Activated naive CD4-positive, alpha-beta T cell treated with anti-CD3 and anti-CD28 coated beads, Interleukin-2, amount 50 U/mL, for 72 hours (primary cell): ENCODE data around the gene WDR26. TPM values are rescaled to one million over a fixed set of nuclear protein-coding genes. Genes with fewer than 3 reads are reported as not detected.
A peak's percentile ranks its signal among the peaks of the same experiment; 100 is the strongest.
"Not testable (repeated sequence)": the region's sequence is repeated elsewhere in the genome, so short reads cannot be mapped to it uniquely, and the experiment has no call there.

ENCODE experiments used
- ATAC-seq, 2 donors: fragments of 150-1000 bp; cut with Tn5 transposase; 2 replicates each; pipeline ENCODE4 v1.10.0; 2021; ENCODE audit warnings: mild to moderate bottlenecking in 2 of 2, moderate library complexity in 2 of 2
- DNase-seq, 2 donors: peaks; one replicate each; pipeline ENCODE4 v3.0.0; 2021 to 2022; ENCODE audit warnings: low spot score in 2 of 2
- H3K27ac Mint-ChIP-seq, 2 donors: one replicate each; pipeline ENCODE4 v1.8.0; 2022; ENCODE audit warnings: mild to moderate bottlenecking in 2 of 2, mixed read lengths in 2 of 2
- H3K36me3 Mint-ChIP-seq, 2 donors: one replicate each; pipeline ENCODE4 v1.8.0; 2022; ENCODE audit warnings: mixed read lengths in 2 of 2
- H3K9me3 Mint-ChIP-seq, 2 donors: one replicate each; pipeline ENCODE4 v1.8.0; 2022; ENCODE audit warnings: mixed read lengths in 2 of 2
- total RNA-seq, 2 donors: library from RNA; stranded (reverse); gene quantifications; one replicate each; pipeline ENCODE4 v1.2.3, GENCODE V29; 2022

Gene WDR26
- total RNA-seq = 10 to 100 TPM; 74.3 to 86.3 TPM

GRCh38 chr1:224434691-224435317 is at the start of gene WDR26:
WDR26 (minus strand) TSS chr1:224434797.
- peak within 1 kb of the TSS; percentile 94 to 98 for H3K27ac Mint-ChIP-seq
- peak; percentile 92 to 95 for ATAC-seq
- no peaks in the 10 kb centered on the region for H3K9me3 Mint-ChIP-seq
- DNase-seq = peak; percentile 75 to 91
- H3K36me3 Mint-ChIP-seq = peaks cover 12 to 16% of the 10 kb centered on the region in 2 donors

DNA sequence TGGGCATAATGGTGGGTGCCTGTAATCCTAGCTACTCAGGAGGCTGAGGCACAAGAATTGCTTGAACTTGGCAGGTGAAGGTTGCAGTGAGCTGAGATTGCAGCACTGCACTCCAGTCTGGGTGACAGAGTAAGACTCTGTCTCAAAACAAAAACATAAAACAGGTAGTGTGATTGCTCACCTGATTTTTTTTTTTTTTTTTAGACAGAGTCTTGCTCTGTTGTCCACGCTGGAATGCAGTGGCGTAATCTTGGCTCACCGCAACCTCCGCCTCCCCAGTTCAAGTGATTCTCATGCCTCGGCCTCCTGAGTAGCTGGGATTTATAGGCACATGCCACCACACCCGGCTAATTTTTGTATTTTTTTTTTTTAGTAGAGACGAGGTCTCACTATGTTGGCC is 48.6 kb upstream of the WDR26 start:
- H3K36me3 Mint-ChIP-seq = peaks cover 6 to 19% of the 10 kb centered on the region in 2 donors
- not testable (repeated sequence) for H3K27ac Mint-ChIP-seq, DNase-seq, ATAC-seq
- peaks cover 4 to 15% of the 10 kb centered on the region in 2 donors for H3K9me3 Mint-ChIP-seq

DNA sequence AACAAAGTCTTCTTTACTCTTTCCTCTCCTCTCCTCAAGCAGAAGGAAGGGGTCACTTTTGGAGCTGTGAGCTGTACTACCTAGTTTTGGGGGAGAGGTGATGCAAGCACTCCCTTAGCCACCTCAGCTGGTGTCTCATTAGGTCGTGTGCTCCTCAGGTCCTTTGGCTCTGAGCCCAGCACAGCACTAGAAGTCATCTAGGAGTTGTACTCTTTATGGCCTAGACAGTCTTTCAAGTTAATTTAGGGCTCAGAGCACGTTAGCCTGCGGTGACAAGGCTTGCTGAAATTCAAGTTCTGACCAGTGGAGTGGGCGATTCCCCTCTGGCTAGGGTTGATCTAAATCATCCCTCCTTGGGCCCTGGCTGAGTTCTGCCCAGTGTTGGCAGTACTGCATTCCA is 48.0 kb upstream of the WDR26 start:
- Mint-ChIP-seq H3K27ac (no peak overlapping the region), H3K9me3 (peaks cover 4 to 18% of the 10 kb centered on the region in 2 donors), H3K36me3 (peaks cover 6 to 19% of the 10 kb centered on the region in 2 donors)
- no peak for DNase-seq
- no peak for ATAC-seq

- no peak overlapping the region for H3K27ac Mint-ChIP-seq
- H3K9me3 Mint-ChIP-seq = peaks cover 4 to 18% of the 10 kb centered on the region in 2 donors
- DNase-seq (no peak), ATAC-seq (no peak)
- H3K36me3 Mint-ChIP-seq = peaks cover 6 to 19% of the 10 kb centered on the region in 2 donors
Measured at GRCh38 chr1:224481601-224482000, 47.0 kb upstream of the WDR26 start.

DNA sequence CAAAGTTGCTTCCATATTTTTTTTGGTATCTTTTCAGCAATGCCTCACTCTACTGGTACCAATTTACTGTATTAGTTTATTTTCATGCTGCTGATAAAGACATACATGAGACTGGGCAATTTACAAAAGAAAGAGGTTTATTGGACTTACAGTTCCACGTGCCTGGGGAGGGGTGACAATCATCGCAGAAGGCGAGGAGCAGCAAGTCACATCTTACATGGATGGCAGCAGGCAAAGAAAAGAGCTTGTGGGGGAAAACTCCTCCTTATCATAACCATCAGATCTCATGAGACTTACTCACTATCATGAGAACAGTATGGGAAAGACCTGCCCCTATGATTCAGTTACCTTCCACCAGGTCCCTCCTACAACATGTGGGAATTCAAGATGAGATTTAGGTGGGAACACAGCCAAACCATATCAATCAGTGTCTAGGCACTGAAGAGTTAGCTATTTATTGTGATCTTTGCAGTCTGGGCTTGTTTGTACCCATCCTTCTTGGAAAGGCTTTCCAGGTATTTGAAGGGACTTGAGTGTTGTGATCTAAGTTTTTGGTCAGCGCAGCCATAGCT is 46.4 kb upstream of the WDR26 start:
- not testable (repeated sequence) for H3K27ac Mint-ChIP-seq, DNase-seq, ATAC-seq
- Mint-ChIP-seq H3K36me3 (peaks cover 6 to 19% of the 10 kb centered on the region in 2 donors), H3K9me3 (peaks cover 4 to 18% of the 10 kb centered on the region in 2 donors)

- peaks cover 4 to 18% of the 10 kb centered on the region in 2 donors for H3K9me3 Mint-ChIP-seq
- DNase-seq, ATAC-seq: not testable (repeated sequence)
Measured at GRCh38 chr1:224480200-224480599, 45.6 kb upstream of the WDR26 start.

DNA sequence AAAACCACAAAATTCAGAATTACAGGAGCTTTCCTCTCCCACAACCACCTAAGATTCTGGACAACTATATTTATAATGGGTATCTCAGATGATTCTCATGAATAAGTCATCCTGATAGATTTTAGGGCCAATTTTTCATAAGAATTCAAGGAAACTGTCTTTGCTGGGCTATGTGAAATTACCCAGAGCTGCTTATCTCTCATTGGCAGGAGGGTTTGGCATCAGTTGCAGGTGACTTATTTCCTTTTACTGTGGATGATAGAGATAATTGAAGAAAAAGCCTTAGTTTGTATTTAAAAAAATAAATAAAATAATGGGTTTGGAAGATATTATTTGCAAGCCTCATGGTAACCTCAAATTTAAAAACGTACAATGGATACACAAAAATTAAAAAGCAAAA is 38.2 kb upstream of the WDR26 start:
- DNase-seq = no peak
- no peak for ATAC-seq
- Mint-ChIP-seq H3K9me3 (peaks cover 4% of the 10 kb centered on the region in 2 donors), H3K27ac (no peak overlapping the region), H3K36me3 (peaks cover 0 to 5% of the 10 kb centered on the region in 2 donors)

More at GRCh38 chr1:224480200-224480599, 45.6 kb upstream of the WDR26 start:
- not testable (repeated sequence) for H3K27ac Mint-ChIP-seq
- H3K36me3 Mint-ChIP-seq = peaks cover 6 to 19% of the 10 kb centered on the region in 2 donors

DNA sequence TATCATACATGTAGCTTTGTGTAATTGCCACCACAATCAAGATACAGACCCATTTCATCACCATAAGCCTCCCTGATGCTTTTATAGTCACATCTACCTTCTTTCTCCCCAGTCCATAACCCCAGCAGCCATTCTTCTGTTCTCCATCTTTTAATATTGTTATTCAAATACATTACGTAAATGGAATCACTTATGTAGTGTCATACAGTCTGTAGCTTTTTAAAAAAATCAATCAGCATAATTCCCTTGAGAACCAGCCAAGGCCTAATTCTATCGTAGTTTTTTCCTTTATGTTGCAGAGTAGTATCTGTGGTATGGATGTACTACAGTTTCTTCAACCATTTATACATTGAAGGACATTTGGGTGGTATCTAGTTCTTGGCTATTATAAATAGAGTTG is 31.6 kb upstream of the WDR26 start:
- DNase-seq (no peak), ATAC-seq (no peak)
- Mint-ChIP-seq H3K27ac (no peak overlapping the region), H3K9me3 (no peaks in the 10 kb centered on the region), H3K36me3 (no peaks in the 10 kb centered on the region)

GRCh38 chr1:224459966-224460365 is 25.4 kb upstream of the WDR26 start:
- Mint-ChIP-seq H3K27ac (no peak overlapping the region), H3K9me3 (no peaks in the 10 kb centered on the region), H3K36me3 (no peaks in the 10 kb centered on the region)
- ATAC-seq (no peak), DNase-seq (no peak)

DNA sequence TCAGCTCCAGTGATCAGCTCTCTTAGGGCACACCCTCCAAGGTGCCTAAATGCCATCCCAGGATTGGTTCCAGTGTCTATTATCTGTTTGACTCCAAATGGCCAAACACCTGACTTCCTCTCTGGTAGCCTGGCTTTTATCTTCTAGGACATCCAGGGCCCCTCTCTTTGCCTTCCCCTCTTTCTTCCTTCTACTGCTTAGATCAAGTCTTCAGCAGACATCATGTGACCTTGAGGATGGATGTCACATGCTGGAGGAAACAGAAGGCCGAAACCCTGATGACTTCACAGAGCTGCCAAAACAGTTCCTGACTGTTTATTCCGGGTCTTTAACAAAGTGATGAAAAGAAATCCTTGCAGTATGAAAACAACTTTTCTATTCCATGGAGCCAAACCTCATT is 24.4 kb upstream of the WDR26 start:
- DNase-seq (no peak), ATAC-seq (no peak)
- Mint-ChIP-seq H3K36me3 (no peaks in the 10 kb centered on the region), H3K27ac (no peak overlapping the region), H3K9me3 (no peaks in the 10 kb centered on the region)

GRCh38 chr1:224458296-224458695 is 23.7 kb upstream of the WDR26 start:
- ATAC-seq (no peak), DNase-seq (no peak)
- Mint-ChIP-seq H3K36me3 (no peaks in the 10 kb centered on the region), H3K27ac (no peak overlapping the region), H3K9me3 (no peaks in the 10 kb centered on the region)

- DNase-seq (no peak), ATAC-seq (no peak)
- no peaks in the 10 kb centered on the region for H3K9me3 Mint-ChIP-seq
- no peaks in the 10 kb centered on the region for H3K36me3 Mint-ChIP-seq
- peak overlapping the region; percentile 73 to 92 for H3K27ac Mint-ChIP-seq
Measured at GRCh38 chr1:224457782-224458144, 23.2 kb upstream of the WDR26 start.

DNA sequence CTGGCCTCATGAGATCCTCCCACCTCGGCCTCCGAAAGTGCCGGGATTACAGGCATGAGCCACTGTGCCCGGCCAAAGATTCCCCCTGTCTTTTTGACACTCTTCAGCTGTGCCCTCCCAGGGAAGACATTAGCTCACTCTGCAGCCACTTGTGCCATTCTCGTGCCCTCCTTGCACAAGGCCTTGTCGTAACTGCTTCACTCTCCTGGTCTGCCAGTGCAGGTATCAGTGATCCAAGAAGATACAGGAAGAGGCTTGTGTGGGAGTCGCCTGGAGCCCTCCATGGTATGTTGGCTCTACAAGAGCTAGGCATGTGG is 22.0 kb upstream of the WDR26 start:
- Mint-ChIP-seq H3K36me3 (no peaks in the 10 kb centered on the region), H3K27ac (peak overlapping the region; percentile 73 to 92), H3K9me3 (no peaks in the 10 kb centered on the region)
- no peak for DNase-seq
- ATAC-seq = peak; percentile 9 to 12

DNA sequence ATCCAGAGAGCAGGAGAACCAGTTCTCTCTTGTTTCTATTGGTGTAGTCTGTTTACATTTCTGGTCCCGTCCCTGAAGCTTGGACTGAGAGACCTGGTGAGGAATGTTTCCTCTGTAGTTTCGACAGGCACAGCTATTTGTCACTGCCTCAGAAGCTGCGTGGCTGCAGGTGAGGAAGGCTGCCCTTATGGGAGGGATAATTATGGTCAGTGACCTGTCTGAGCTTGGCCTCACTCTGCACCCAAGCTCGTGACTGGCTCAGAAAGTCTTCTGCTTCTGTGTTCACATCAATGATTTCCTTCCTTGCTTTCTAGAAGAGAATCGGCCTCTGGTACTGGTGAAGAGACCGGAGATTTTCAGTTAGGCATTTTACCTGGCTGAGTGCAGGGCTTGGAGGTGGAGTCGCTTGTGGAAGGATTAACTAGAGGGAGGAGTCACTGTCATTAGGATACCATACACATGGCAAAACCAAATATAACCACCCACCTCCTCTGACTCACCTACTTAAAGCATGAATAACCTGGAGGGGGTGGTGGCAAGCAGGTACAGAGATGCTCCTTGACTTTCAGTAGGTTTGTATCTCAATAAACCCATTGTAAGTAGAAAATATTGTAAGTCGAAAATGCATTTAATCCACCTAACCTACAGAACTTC is 19.9 kb upstream of the WDR26 start:
- no peak for DNase-seq
- no peaks in the 10 kb centered on the region for H3K9me3 Mint-ChIP-seq
- no peak for ATAC-seq
- H3K36me3 Mint-ChIP-seq = no peaks in the 10 kb centered on the region
- no peak overlapping the region for H3K27ac Mint-ChIP-seq

GRCh38 chr1:224450561-224451350 is 16.2 kb upstream of the WDR26 start:
- DNase-seq (no peak), ATAC-seq (no peak)
- Mint-ChIP-seq H3K9me3 (no peaks in the 10 kb centered on the region), H3K36me3 (no peaks in the 10 kb centered on the region), H3K27ac (no peak overlapping the region)

GRCh38 chr1:224450159-224450558 is 15.6 kb upstream of the WDR26 start:
- Mint-ChIP-seq H3K36me3 (no peaks in the 10 kb centered on the region), H3K9me3 (no peaks in the 10 kb centered on the region), H3K27ac (peak overlapping the region in 1 of 2 donors; percentile 57)
- no peak for ATAC-seq
- DNase-seq = no peak

- Mint-ChIP-seq H3K27ac (no peak overlapping the region), H3K36me3 (no peaks in the 10 kb centered on the region), H3K9me3 (no peaks in the 10 kb centered on the region)
- ATAC-seq (no peak), DNase-seq (no peak)
Measured at GRCh38 chr1:224448453-224449017, 13.9 kb upstream of the WDR26 start.
